HFFc6 (cell line): ENCODE measurements around the gene ENOSF1. TPM values are rescaled to one million over a fixed set of nuclear protein-coding genes. Genes with fewer than 3 reads are reported as not detected.
A peak's percentile ranks its signal among the peaks of the same experiment; 100 is the strongest.

Experiments
- DNase-seq: peaks from one replicate; pipeline ENCODE4 v3.0.0-alpha.2; 2018
- H3K27ac Mint-ChIP-seq: 2 replicates; pipeline ENCODE4 v1.8.0; 2020; ENCODE audit warnings: mild to moderate bottlenecking, mixed read lengths
- H3K27me3 Mint-ChIP-seq: 2 replicates; pipeline ENCODE4 v1.8.0; 2021; ENCODE audit warnings: mild to moderate bottlenecking, moderate library complexity, mixed read lengths; ENCODE audit not compliant: insufficient read depth
- H3K36me3 Mint-ChIP-seq: 2 replicates; pipeline ENCODE4 v1.8.0; 2021; ENCODE audit warnings: low read depth, mixed read lengths
- H3K4me1 Mint-ChIP-seq: 2 replicates; pipeline ENCODE4 v1.8.0; 2020; ENCODE audit warnings: low read depth, mixed read lengths
- H3K4me3 Mint-ChIP-seq: 2 replicates; pipeline ENCODE4 v1.8.0; 2020; ENCODE audit warnings: mild to moderate bottlenecking, moderate library complexity, mixed read lengths
- H3K9me3 Mint-ChIP-seq: 2 replicates; pipeline ENCODE4 v1.8.0; 2020; ENCODE audit warnings: mild to moderate bottlenecking, mixed read lengths
- total RNA-seq, 6 experiments: library from RNA; stranded (reverse); fragmentation: NEBNext Ultra II Directional; extraction: Animal tissue kit (Norgen Biotek cat#: 25700); gene quantifications; 2 replicates in 1 of 6; 3 replicates in 5 of 6; pipeline ENCODE4 v1.2.3, GENCODE V29; 2021
- TF ChIP-seq, protein P1 (sequence below): fragments of 200-600 bp; sonication (generic); IDR thresholded peaks from 2 replicates; pipeline ENCODE4 v1.5.0; 2021; ENCODE audit warnings: antibody characterized with exemption, mild to moderate bottlenecking

The ENOSF1 gene
- total RNA-seq, 6 experiments from 2014 or later: 8.3 to 15.7 (median 12.4) TPM

DNA sequence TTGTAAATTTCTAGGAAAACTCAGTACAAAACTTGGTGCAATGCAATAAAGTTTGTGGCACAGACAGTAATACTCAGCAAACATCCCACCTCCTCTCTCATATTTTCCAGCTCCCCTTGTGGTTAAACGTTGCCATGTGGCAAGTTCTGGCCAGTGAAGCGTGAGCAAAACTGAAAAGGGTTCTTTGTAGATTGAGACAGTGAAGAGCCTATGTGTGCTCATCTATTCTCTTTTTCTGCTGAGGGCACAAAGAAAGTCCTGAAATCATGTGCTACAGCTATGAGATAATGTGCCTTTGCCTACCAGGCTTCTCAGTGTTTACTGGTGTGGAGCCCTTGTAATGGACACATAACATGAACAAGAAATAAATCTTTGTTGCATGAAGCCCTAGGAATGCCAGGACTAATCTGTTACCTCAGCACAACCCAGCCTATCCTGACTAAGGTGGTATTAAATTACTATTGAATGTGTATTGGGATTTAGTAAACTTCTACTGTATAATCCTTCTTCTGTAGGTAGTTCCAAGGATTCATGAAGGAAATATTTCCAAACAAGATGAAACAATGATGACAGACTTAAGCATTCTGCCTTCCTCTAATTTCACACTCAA is 67.9 kb downstream of the ENOSF1 start:
- Mint-ChIP-seq H3K4me1 (peaks cover 5% of the 10 kb centered on the region), H3K27ac (no peak overlapping the region), H3K4me3 (no peak overlapping the region), H3K27me3 (peaks cover 6% of the 10 kb centered on the region), H3K9me3 (no peaks in the 10 kb centered on the region), H3K36me3 (no peaks in the 10 kb centered on the region)
- no peak for DNase-seq
- TF ChIP-seq, protein P1, sequence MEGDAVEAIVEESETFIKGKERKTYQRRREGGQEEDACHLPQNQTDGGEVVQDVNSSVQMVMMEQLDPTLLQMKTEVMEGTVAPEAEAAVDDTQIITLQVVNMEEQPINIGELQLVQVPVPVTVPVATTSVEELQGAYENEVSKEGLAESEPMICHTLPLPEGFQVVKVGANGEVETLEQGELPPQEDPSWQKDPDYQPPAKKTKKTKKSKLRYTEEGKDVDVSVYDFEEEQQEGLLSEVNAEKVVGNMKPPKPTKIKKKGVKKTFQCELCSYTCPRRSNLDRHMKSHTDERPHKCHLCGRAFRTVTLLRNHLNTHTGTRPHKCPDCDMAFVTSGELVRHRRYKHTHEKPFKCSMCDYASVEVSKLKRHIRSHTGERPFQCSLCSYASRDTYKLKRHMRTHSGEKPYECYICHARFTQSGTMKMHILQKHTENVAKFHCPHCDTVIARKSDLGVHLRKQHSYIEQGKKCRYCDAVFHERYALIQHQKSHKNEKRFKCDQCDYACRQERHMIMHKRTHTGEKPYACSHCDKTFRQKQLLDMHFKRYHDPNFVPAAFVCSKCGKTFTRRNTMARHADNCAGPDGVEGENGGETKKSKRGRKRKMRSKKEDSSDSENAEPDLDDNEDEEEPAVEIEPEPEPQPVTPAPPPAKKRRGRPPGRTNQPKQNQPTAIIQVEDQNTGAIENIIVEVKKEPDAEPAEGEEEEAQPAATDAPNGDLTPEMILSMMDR: no peak

- TF ChIP-seq, protein P1: no peak
- no peaks in the 10 kb centered on the region for H3K9me3 Mint-ChIP-seq
Observed at GRCh38 chr18:641224-641623, 71.2 kb downstream of the ENOSF1 start.

DNA sequence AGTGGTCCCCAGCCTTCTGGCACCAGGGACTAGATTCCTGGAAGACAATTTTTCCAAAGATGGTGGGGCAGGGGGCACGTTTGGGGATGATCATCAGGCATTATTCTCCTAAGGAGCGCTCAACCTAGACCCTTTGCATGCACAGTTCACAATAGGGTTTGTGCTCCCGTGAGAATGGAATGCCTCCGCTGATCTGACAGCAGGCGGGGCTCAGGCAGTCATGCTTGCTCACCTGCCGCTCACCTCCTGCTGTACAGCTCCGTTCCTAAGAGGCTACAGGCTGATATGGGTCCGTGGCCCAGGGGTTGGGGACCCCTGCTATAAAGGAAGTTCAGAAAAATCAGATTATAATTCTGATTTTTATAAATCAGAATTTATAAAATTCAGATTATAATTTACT is 77.3 kb downstream of the ENOSF1 start:
- H3K36me3 Mint-ChIP-seq: no peaks in the 10 kb centered on the region
- H3K27ac Mint-ChIP-seq: no peak overlapping the region

More at GRCh38 chr18:641224-641623, 71.2 kb downstream of the ENOSF1 start:
- Mint-ChIP-seq H3K36me3 (no peaks in the 10 kb centered on the region), H3K27me3 (peaks cover 10% of the 10 kb centered on the region), H3K27ac (no peak overlapping the region), H3K4me3 (no peak overlapping the region), H3K4me1 (no peaks in the 10 kb centered on the region)
- DNase-seq: no peak

GRCh38 chr18:634551-635045 is 77.8 kb downstream of the ENOSF1 start:
- Mint-ChIP-seq H3K27ac (no peak overlapping the region), H3K36me3 (no peaks in the 10 kb centered on the region), H3K4me1 (peaks cover 15% of the 10 kb centered on the region), H3K27me3 (peaks cover 8% of the 10 kb centered on the region), H3K4me3 (no peak overlapping the region), H3K9me3 (no peaks in the 10 kb centered on the region)
- TF ChIP-seq, protein P1: no peak
- DNase-seq: peak; percentile 27

More for the DNA sequence above, 77.3 kb downstream of the ENOSF1 start:
- H3K9me3 Mint-ChIP-seq: no peaks in the 10 kb centered on the region
- DNase-seq: no peak
- TF ChIP-seq, protein P1: no peak
- H3K4me1 Mint-ChIP-seq: peaks cover 15% of the 10 kb centered on the region
- no peak overlapping the region for H3K4me3 Mint-ChIP-seq
- H3K27me3 Mint-ChIP-seq: peaks cover 7% of the 10 kb centered on the region

GRCh38 chr18:631560-631959 is 80.9 kb downstream of the ENOSF1 start:
- H3K9me3 Mint-ChIP-seq: no peaks in the 10 kb centered on the region
- peaks cover 9% of the 10 kb centered on the region for H3K27me3 Mint-ChIP-seq
- TF ChIP-seq, protein P1: no peak
- DNase-seq: no peak
- H3K4me1 Mint-ChIP-seq: peaks cover 15% of the 10 kb centered on the region
- H3K36me3 Mint-ChIP-seq: no peaks in the 10 kb centered on the region
- no peak overlapping the region for H3K4me3 Mint-ChIP-seq
- no peak overlapping the region for H3K27ac Mint-ChIP-seq
